HEK293 (cell line): ENCODE measurements around the gene CACNA1C.

Source experiments
- CTCF ChIA-PET: fragments of 350-600 bp; formaldehyde crosslinking; extraction: SDS; loops from one replicate; lab custom pipeline; 2021; ENCODE audit warnings: antibody characterized with exemption; lab: Yijun Ruan, JAX
- POLR2A ChIA-PET: fragments of 300-600 bp; formaldehyde crosslinking; extraction: SDS; loops from one replicate; lab custom pipeline; 2020; ENCODE audit warnings: antibody characterized with exemption, inconsistent platforms; lab: Yijun Ruan, JAX
- H3K27ac ChIP-seq: fragments of 200-500 bp; sonication (Bioruptor generic); 2 replicates; pipeline ENCODE4 v1.5.1; 2014; ENCODE audit warnings: low read depth, low read length, control low read depth, inconsistent platforms; ENCODE audit errors: extremely low read depth
- H3K36me3 ChIP-seq, 2 experiments: fragments of 200-500 bp in 1 of 2; sonication (Bioruptor generic) in 1 of 2; 1 replicate in 1 of 2; 2 replicates in 1 of 2; pipeline ENCODE4 v1.5.1; 2014 to 2017; ENCODE audit warnings: inconsistent platforms in 2 of 2, low read length in 2 of 2; ENCODE audit not compliant: control insufficient read depth in 2 of 2, insufficient read depth in 1 of 2
- H3K4me1 ChIP-seq: fragments of 200-500 bp; sonication (Bioruptor generic); 2 replicates; pipeline ENCODE4 v1.5.1; 2014; ENCODE audit warnings: mild to moderate bottlenecking, low read length, inconsistent platforms; ENCODE audit not compliant: control insufficient read depth, insufficient read depth
- H3K4me3 ChIP-seq: 2 replicates; pipeline ENCODE4 v1.5.1; 2011; ENCODE audit warnings: low read depth, mild to moderate bottlenecking, control low read depth, low read length, moderate library complexity
- H3K9me3 ChIP-seq: fragments of 200-500 bp; sonication (Bioruptor generic); 2 replicates; pipeline ENCODE4 v1.5.1; 2014; ENCODE audit warnings: low read depth, low read length, inconsistent platforms; ENCODE audit not compliant: control insufficient read depth, insufficient read depth
- BCL11A ChIP-seq: fragments of 450-650 bp; formaldehyde crosslinking; IDR thresholded peaks from 2 replicates; pipeline ENCODE4 v1.5.1; 2016; ENCODE audit warnings: low read depth, missing biosample characterization, missing genetic modification characterization
- BCL11B ChIP-seq: fragments of 450-650 bp; formaldehyde crosslinking; IDR thresholded peaks from 2 replicates; pipeline ENCODE4 v1.5.1; 2016; ENCODE audit warnings: low read depth, missing biosample characterization, missing genetic modification characterization
- ELK4 ChIP-seq: IDR thresholded peaks from 2 replicates; pipeline ENCODE4 v1.6.1; 2011; ENCODE audit warnings: mild to moderate bottlenecking, low read depth, low read length, borderline replicate concordance
- GLIS1 ChIP-seq: fragments of 450-650 bp; formaldehyde crosslinking; IDR thresholded peaks from 2 replicates; pipeline ENCODE4 v1.5.1; 2016; ENCODE audit warnings: missing biosample characterization, missing genetic modification characterization
- KLF8 ChIP-seq: fragments of 450-650 bp; formaldehyde crosslinking; IDR thresholded peaks from 2 replicates; pipeline ENCODE4 v1.5.1; 2016; ENCODE audit warnings: missing biosample characterization, missing genetic modification characterization
- ZBTB1 ChIP-seq: fragments of 450-650 bp; formaldehyde crosslinking; IDR thresholded peaks from 2 replicates; pipeline ENCODE4 v1.5.1; 2016; ENCODE audit warnings: missing biosample characterization, missing genetic modification characterization
- ZBTB11 ChIP-seq: fragments of 450-650 bp; formaldehyde crosslinking; conservative IDR thresholded peaks from 2 replicates; pipeline ENCODE4 v1.5.1; 2016; ENCODE audit warnings: low read depth, missing biosample characterization, missing genetic modification characterization
- ZFP41 ChIP-seq: fragments of 450-650 bp; formaldehyde crosslinking; IDR thresholded peaks from 2 replicates; pipeline ENCODE4 v1.5.1; 2016; ENCODE audit warnings: missing biosample characterization, missing genetic modification characterization, borderline replicate concordance
- ZNF114 ChIP-seq: fragments of 450-650 bp; formaldehyde crosslinking; IDR thresholded peaks from 2 replicates; pipeline ENCODE4 v1.5.0; 2017; ENCODE audit warnings: missing biosample characterization, missing genetic modification characterization
- ZNF19 ChIP-seq: fragments of 450-650 bp; formaldehyde crosslinking; IDR thresholded peaks from 2 replicates; pipeline ENCODE4; 2016; ENCODE audit warnings: missing biosample characterization, missing genetic modification characterization, low read depth
- ZNF292 ChIP-seq: fragments of 450-650 bp; formaldehyde crosslinking; IDR thresholded peaks from 2 replicates; pipeline ENCODE4 v1.5.1; 2016; ENCODE audit warnings: low read depth, missing biosample characterization, missing genetic modification characterization, borderline replicate concordance
- ZNF433 ChIP-seq: fragments of 450-650 bp; formaldehyde crosslinking; IDR thresholded peaks from 2 replicates; pipeline ENCODE4 v1.5.1; 2016; ENCODE audit warnings: missing biosample characterization, missing genetic modification characterization, low read depth
- ZNF530 ChIP-seq: fragments of 450-650 bp; formaldehyde crosslinking; IDR thresholded peaks from 2 replicates; pipeline ENCODE4 v1.5.1; 2016; ENCODE audit warnings: low read depth, missing biosample characterization, missing genetic modification characterization
- ZNF639 ChIP-seq: fragments of 450-650 bp; formaldehyde crosslinking; IDR thresholded peaks from 2 replicates; pipeline ENCODE4 v1.5.1; 2016; ENCODE audit warnings: missing biosample characterization, missing genetic modification characterization
- ZNF768 ChIP-seq: fragments of 450-650 bp; formaldehyde crosslinking; IDR thresholded peaks from 2 replicates; pipeline ENCODE4 v1.5.1; 2018; ENCODE audit warnings: missing biosample characterization, mild to moderate bottlenecking, missing genetic modification characterization
- ZNF791 ChIP-seq: fragments of 450-650 bp; formaldehyde crosslinking; IDR thresholded peaks from 2 replicates; pipeline ENCODE4 v1.5.1; 2016; ENCODE audit warnings: missing biosample characterization, missing genetic modification characterization
- ZNF830 ChIP-seq: fragments of 450-650 bp; IDR thresholded peaks from 2 replicates; pipeline ENCODE4 v1.5.0; 2018; ENCODE audit warnings: missing biosample characterization, missing genetic modification characterization, low read depth, mild to moderate bottlenecking, moderate library complexity

CACNA1C gene

GRCh38 chr12:2588345-2588744, 535.6 kb downstream of the CACNA1C start (continued):
- TF ChIP-seq ZNF830 (tag by site-specific recombination) (no peak), ZNF114 (no peak), ELK4 (no peak), ZNF768 (tag by site-specific recombination) (no peak)

GRCh38 chr12:2589381-2589780, 536.6 kb downstream of the CACNA1C start:
- Histone ChIP-seq H3K9me3 (no peaks in the 10 kb centered on the region; the same call in 1 of the 2 replicates), H3K36me3 (no peaks in the 10 kb centered on the region), H3K4me3 (no peak overlapping the region), H3K27ac (no peak overlapping the region), H3K4me1 (no peaks in the 10 kb centered on the region)
- TF ChIP-seq KLF8, result no peak
- no peak for TF ChIP-seq ZNF639
- TF ChIP-seq ZNF530 (tag by site-specific recombination), result no peak
- no peak for TF ChIP-seq ZNF433 (tag by site-specific recombination)
- TF ChIP-seq ZNF114, result no peak
- TF ChIP-seq ZBTB1 (tag by site-specific recombination), result no peak
- TF ChIP-seq BCL11B (tag by site-specific recombination), result no peak
- TF ChIP-seq GLIS1 (tag by site-specific recombination), result no peak
- TF ChIP-seq ZBTB11 (tag by site-specific recombination), result no peak
- no peak for TF ChIP-seq ZNF791 (tag by site-specific recombination)
- TF ChIP-seq BCL11A (tag by site-specific recombination), result no peak
- TF ChIP-seq ZNF292 (tag by site-specific recombination), result no peak
- no peak for TF ChIP-seq ZFP41 (tag by site-specific recombination)
- CTCF ChIA-PET, result interaction anchor here (0.7 to 1.0 kb wide), 2 partner anchors 19 to 170 kb away, joined by 3 read pairs; no protein-coding TSS in a partner anchor
- POLR2A ChIA-PET, result no interaction called here

- Histone ChIP-seq H3K36me3 (no peaks in the 10 kb centered on the region), H3K9me3 (no peaks in the 10 kb centered on the region; the same call in 1 of the 2 replicates), H3K27ac (no peak overlapping the region), H3K4me1 (no peaks in the 10 kb centered on the region), H3K4me3 (no peak overlapping the region)
- ChIA-PET CTCF (no interaction called here), POLR2A (no interaction called here)
- TF ChIP-seq ZNF19 (tag by site-specific recombination), result no peak
These were observed 540.3 kb downstream of the CACNA1C start for GRCh38 chr12:2593045-2593444.
